Measurements from ENCODE around the gene RAB11FIP3.

Gene RAB11FIP3

GRCh38 chr16:459761-460160 lies 34.3 kb downstream of the RAB11FIP3 start:
- TF ChIP-seq CTCF (IDR thresholded peaks at IDR 0.05; ENCODE audit: low read depth, low read length, poor library complexity, severe bottlenecking) (no peak), EZH2phosphoT487 (IDR thresholded peaks at IDR 0.05; ENCODE audit: borderline replicate concordance, low read length) (no peak)
- no peak overlapping the region for H3K4me2 ChIP-seq (ENCODE audit: low read length)
- no peaks in the 10 kb centered on the region for H3K9me3 ChIP-seq (ENCODE audit: control insufficient read depth, insufficient read depth, low read length)
- H3K27ac ChIP-seq (ENCODE audit: low read depth, low read length), result no peak overlapping the region
- H3K27me3 ChIP-seq (ENCODE audit: control insufficient read depth, low read length), result no peaks in the 10 kb centered on the region
- H3K79me2 ChIP-seq (ENCODE audit: control insufficient read depth, low read length), result peaks cover 27% of the 10 kb centered on the region
- H3K4me1 ChIP-seq (ENCODE audit: control insufficient read depth, low read length), result no peaks in the 10 kb centered on the region
- no peaks in the 10 kb centered on the region for H3K9me2 ChIP-seq (replicated peaks; ENCODE audit: control insufficient read depth, low read length)
- H4K20me1 ChIP-seq (ENCODE audit: control insufficient read depth, insufficient read depth, low read depth, low read length), result 0 out of 2 replicates have a peak, but pooled peaks cover 3% of the 10 kb centered on the region
- H3K4me3 ChIP-seq (ENCODE audit: low read length), result no peak overlapping the region
- peaks cover 6% of the 10 kb centered on the region; the same call in 1 of the 2 replicates for H3F3A ChIP-seq (ENCODE audit: control insufficient read depth, insufficient read depth)
- H3K36me3 ChIP-seq (ENCODE audit: control insufficient read depth, low read length), result peaks cover 4% of the 10 kb centered on the region; the same call in 1 of the 2 replicates

- TF ChIP-seq EZH2phosphoT487 (IDR thresholded peaks at IDR 0.05; ENCODE audit: borderline replicate concordance, low read length), result no peak
- TF ChIP-seq CTCF (IDR thresholded peaks at IDR 0.05; ENCODE audit: low read depth, low read length, poor library complexity, severe bottlenecking), result no peak
- Histone ChIP-seq H3F3A (ENCODE audit: control insufficient read depth, insufficient read depth) (peaks cover 6% of the 10 kb centered on the region; the same call in 1 of the 2 replicates), H3K27ac (ENCODE audit: low read depth, low read length) (no peak overlapping the region), H3K4me1 (ENCODE audit: control insufficient read depth, low read length) (no peaks in the 10 kb centered on the region), H3K79me2 (ENCODE audit: control insufficient read depth, low read length) (peaks cover 23% of the 10 kb centered on the region), H3K9me2 (replicated peaks; ENCODE audit: control insufficient read depth, low read length) (no peaks in the 10 kb centered on the region), H3K36me3 (ENCODE audit: control insufficient read depth, low read length) (peaks cover 4% of the 10 kb centered on the region; the same call in 1 of the 2 replicates), H3K4me2 (ENCODE audit: low read length) (no peak overlapping the region), H3K9me3 (ENCODE audit: control insufficient read depth, insufficient read depth, low read length) (no peaks in the 10 kb centered on the region), H3K27me3 (ENCODE audit: control insufficient read depth, low read length) (no peaks in the 10 kb centered on the region), H3K4me3 (ENCODE audit: low read length) (no peak overlapping the region), H4K20me1 (ENCODE audit: control insufficient read depth, insufficient read depth, low read depth, low read length) (0 out of 2 replicates have a peak, but pooled peaks cover 3% of the 10 kb centered on the region)
Observed at GRCh38 chr16:460787-461186, 35.3 kb downstream of the RAB11FIP3 start.

GRCh38 chr16:463071-463470 lies 37.6 kb downstream of the RAB11FIP3 start:
- no peak overlapping the region for H3K4me3 ChIP-seq (ENCODE audit: low read length)
- H3K9me3 ChIP-seq (ENCODE audit: control insufficient read depth, insufficient read depth, low read length), result no peaks in the 10 kb centered on the region
- no peaks in the 10 kb centered on the region for H3K4me1 ChIP-seq (ENCODE audit: control insufficient read depth, low read length)
- H3K79me2 ChIP-seq (ENCODE audit: control insufficient read depth, low read length), result peaks cover 20% of the 10 kb centered on the region
- peaks cover 4% of the 10 kb centered on the region; the same call in 1 of the 2 replicates for H3K36me3 ChIP-seq (ENCODE audit: control insufficient read depth, low read length)
- no peak overlapping the region for H3K4me2 ChIP-seq (ENCODE audit: low read length)
- H3K27ac ChIP-seq (ENCODE audit: low read depth, low read length), result no peak overlapping the region
- no peaks in the 10 kb centered on the region for H3K9me2 ChIP-seq (replicated peaks; ENCODE audit: control insufficient read depth, low read length)
- H4K20me1 ChIP-seq (ENCODE audit: control insufficient read depth, insufficient read depth, low read depth, low read length), result no peaks in the 10 kb centered on the region
- no peaks in the 10 kb centered on the region for H3F3A ChIP-seq (ENCODE audit: control insufficient read depth, insufficient read depth)
- H3K27me3 ChIP-seq (ENCODE audit: control insufficient read depth, low read length), result no peaks in the 10 kb centered on the region
- no peak for TF ChIP-seq CTCF (IDR thresholded peaks at IDR 0.05; ENCODE audit: low read depth, low read length, poor library complexity, severe bottlenecking)
- TF ChIP-seq EZH2phosphoT487 (IDR thresholded peaks at IDR 0.05; ENCODE audit: borderline replicate concordance, low read length), result no peak
